CD4-positive, alpha-beta T cell treated with Interleukin-4 for 4 hours (primary cell): ENCODE data around the gene ZC2HC1B.

Source experiments
- DNase-seq: peaks from one replicate; pipeline ENCODE4 v3.0.0-alpha.2; 2020

The ZC2HC1B gene

GRCh38 chr6:143936347-143936746, 72.1 kb downstream of the ZC2HC1B start:
- DNase-seq: no peak

- DNase-seq: no peak
These were observed 72.7 kb downstream of the ZC2HC1B start for GRCh38 chr6:143936778-143937667.

GRCh38 chr6:143937668-143937970, 73.3 kb downstream of the ZC2HC1B start:
- no peak for DNase-seq

GRCh38 chr6:143939364-143939763, 75.1 kb downstream of the ZC2HC1B start:
- no peak for DNase-seq

- DNase-seq: peak; percentile 63
These were observed 75.8 kb downstream of the ZC2HC1B start for GRCh38 chr6:143940011-143940597.

- DNase-seq: peak; percentile 44
These were observed 77.8 kb downstream of the ZC2HC1B start for GRCh38 chr6:143941852-143942627.

- no peak for DNase-seq
These were observed 83.9 kb downstream of the ZC2HC1B start for GRCh38 chr6:143948208-143948607.

GRCh38 chr6:143949535-143949934, 85.3 kb downstream of the ZC2HC1B start:
- DNase-seq: no peak

GRCh38 chr6:143949962-143950361, 85.7 kb downstream of the ZC2HC1B start:
- no peak for DNase-seq

GRCh38 chr6:143950875-143951274, 86.6 kb downstream of the ZC2HC1B start:
- DNase-seq: no peak

GRCh38 chr6:143952060-143952778, 87.9 kb downstream of the ZC2HC1B start:
- DNase-seq: no peak

GRCh38 chr6:143952947-143953701, 88.8 kb downstream of the ZC2HC1B start:
- no peak for DNase-seq

- no peak for DNase-seq
These were observed 89.6 kb downstream of the ZC2HC1B start for GRCh38 chr6:143953922-143954321.

GRCh38 chr6:143955971-143956370, 91.7 kb downstream of the ZC2HC1B start:
- no peak for DNase-seq

- no peak for DNase-seq
These were observed 93.5 kb downstream of the ZC2HC1B start for GRCh38 chr6:143957679-143958274.

- no peak for DNase-seq
These were observed 94.6 kb downstream of the ZC2HC1B start for GRCh38 chr6:143958839-143959399.

- DNase-seq: no peak
These were observed 95.7 kb downstream of the ZC2HC1B start for GRCh38 chr6:143959927-143960326.

- no peak for DNase-seq
These were observed 96.8 kb downstream of the ZC2HC1B start for GRCh38 chr6:143961066-143961465.

GRCh38 chr6:143961886-143962878, 97.9 kb downstream of the ZC2HC1B start:
- DNase-seq: no peak
